ENCODE data around the gene NRF1. TPM values are rescaled to one million over a fixed set of nuclear protein-coding genes. Genes with fewer than 3 reads are reported as not detected.

NRF1 gene
- total and polyA plus RNA-seq, 4 experiments from 2014 or later: 22.8 to 40.0 (median 30.8) TPM

GRCh38 chr7:129690701-129691100 lies 79.2 kb downstream of the NRF1 start:
- intact Hi-C loops (cut with micrococcal nuclease): no loop called here
- no peaks in the 10 kb centered on the region for H3K9me3 Mint-ChIP-seq
- H3K27me3 Mint-ChIP-seq: no peaks in the 10 kb centered on the region
- Histone ChIP-seq H3K9me3 (ENCODE audit: control insufficient read depth in 1 of 2, low read length in 2 of 2) (no peaks in the 10 kb centered on the region), H3K36me3 (ENCODE audit: insufficient read depth, low read length) (peaks cover 19% of the 10 kb centered on the region), H3K27ac (ENCODE audit: low read depth, low read length) (no peak overlapping the region), H3K4me1 (ENCODE audit: insufficient read depth, low read length) (no peaks in the 10 kb centered on the region), H3K4me3 (ENCODE audit: low read length in 2 of 2) (no peak overlapping the region), H3K27me3 (ENCODE audit: insufficient read depth, low read length) (no peaks in the 10 kb centered on the region)
- ChIA-PET POLR2A (ENCODE audit: partially characterized antibody) (no interaction called here), CTCF (ENCODE audit: partially characterized antibody) (no interaction called here)
- DNase-seq: no peak
- peaks cover 0 to 9% (median 2%) of the 10 kb centered on the region in 4 donors for H3K4me1 Mint-ChIP-seq
- peaks cover 26 to 48% of the 10 kb centered on the region in 2 donors for H3K36me3 Mint-ChIP-seq
- H3K27ac Mint-ChIP-seq: no peak overlapping the region
- no peak overlapping the region for H3K4me3 Mint-ChIP-seq

- POLR2A ChIA-PET (ENCODE audit: partially characterized antibody): no interaction called here
- Mint-ChIP-seq H3K9me3 (no peaks in the 10 kb centered on the region), H3K27me3 (no peaks in the 10 kb centered on the region)
These were observed 87.2 kb downstream of the NRF1 start for GRCh38 chr7:129698516-129699418.

GRCh38 chr7:129702316-129702715 lies 90.8 kb downstream of the NRF1 start:
- no peak overlapping the region for H3K4me3 ChIP-seq (ENCODE audit: low read length in 2 of 2)
- no peak overlapping the region for H3K4me3 Mint-ChIP-seq
- peak overlapping the region in 2 of 7 donors; percentile 23 to 29 for H3K27ac Mint-ChIP-seq
- no peak for DNase-seq
- H3K4me1 Mint-ChIP-seq: peaks cover 12 to 22% (median 16%) of the 10 kb centered on the region in 4 donors
- peaks cover 12 to 33% of the 10 kb centered on the region in 2 donors for H3K36me3 Mint-ChIP-seq
- CTCF ChIA-PET (ENCODE audit: partially characterized antibody): no interaction called here
- POLR2A ChIA-PET (ENCODE audit: partially characterized antibody): no interaction called here
- no peaks in the 10 kb centered on the region for H3K9me3 ChIP-seq (ENCODE audit: control insufficient read depth in 1 of 2, low read length in 2 of 2)
- H3K27me3 Mint-ChIP-seq: no peaks in the 10 kb centered on the region
- no peaks in the 10 kb centered on the region for H3K27me3 ChIP-seq (ENCODE audit: insufficient read depth, low read length)
- intact Hi-C loops (cut with micrococcal nuclease): no loop called here
- H3K9me3 Mint-ChIP-seq: no peaks in the 10 kb centered on the region
- H3K27ac ChIP-seq (ENCODE audit: low read depth, low read length): no peak overlapping the region
- peaks cover 4% of the 10 kb centered on the region for H3K4me1 ChIP-seq (ENCODE audit: insufficient read depth, low read length)
- no peaks in the 10 kb centered on the region for H3K36me3 ChIP-seq (ENCODE audit: insufficient read depth, low read length)

More at GRCh38 chr7:129698516-129699418, 87.2 kb downstream of the NRF1 start:
- CTCF ChIA-PET (ENCODE audit: partially characterized antibody): no interaction called here
- no peak overlapping the region for H3K4me3 ChIP-seq (ENCODE audit: low read length in 2 of 2)
- DNase-seq: no peak
- no peak overlapping the region for H3K27ac ChIP-seq (ENCODE audit: low read depth, low read length)
- H3K27ac Mint-ChIP-seq: no peak overlapping the region
- H3K4me3 Mint-ChIP-seq: no peak overlapping the region
- peaks cover 8 to 34% of the 10 kb centered on the region in 2 donors for H3K36me3 Mint-ChIP-seq
- no peaks in the 10 kb centered on the region for H3K9me3 ChIP-seq (ENCODE audit: control insufficient read depth in 1 of 2, low read length in 2 of 2)
- no peaks in the 10 kb centered on the region for H3K4me1 ChIP-seq (ENCODE audit: insufficient read depth, low read length)
- peaks cover 0 to 4% (median 3%) of the 10 kb centered on the region in 4 donors for H3K4me1 Mint-ChIP-seq
- H3K27me3 ChIP-seq (ENCODE audit: insufficient read depth, low read length): no peaks in the 10 kb centered on the region
- intact Hi-C loops (cut with micrococcal nuclease): no loop called here
- peaks cover 12% of the 10 kb centered on the region for H3K36me3 ChIP-seq (ENCODE audit: insufficient read depth, low read length)

DNA sequence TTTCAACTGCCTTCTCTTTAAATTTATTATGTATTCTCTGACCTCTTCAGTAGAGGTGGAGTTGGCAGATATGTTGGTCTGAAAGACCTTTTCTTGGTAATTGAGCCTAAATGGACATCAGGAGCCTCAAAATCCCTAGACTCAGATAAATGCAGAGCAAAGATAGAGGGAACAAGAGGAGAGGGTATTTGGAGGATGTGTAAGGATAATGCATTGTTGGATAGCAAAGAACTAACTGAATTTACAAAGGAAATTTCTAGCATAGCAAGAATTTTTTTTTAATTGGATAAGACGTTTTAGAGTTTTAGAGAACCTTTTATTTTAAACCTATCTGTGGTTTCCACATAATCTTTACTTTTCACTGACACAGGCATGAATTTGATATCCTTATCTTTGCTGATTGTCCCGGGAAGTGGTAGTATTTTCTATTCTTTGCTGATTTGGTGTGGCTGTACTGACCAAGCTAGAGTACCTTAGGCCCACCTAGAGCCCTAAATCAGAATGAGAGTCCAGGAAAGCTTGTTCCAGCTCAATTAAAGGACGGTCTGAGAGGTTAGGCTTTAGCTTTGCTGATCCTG lies 91.3 kb downstream of the NRF1 start:
- intact Hi-C loops (cut with micrococcal nuclease): no loop called here
- H3K27me3 ChIP-seq (ENCODE audit: insufficient read depth, low read length): no peaks in the 10 kb centered on the region
- H3K9me3 ChIP-seq (ENCODE audit: control insufficient read depth in 1 of 2, low read length in 2 of 2): no peaks in the 10 kb centered on the region
- H3K27ac ChIP-seq (ENCODE audit: low read depth, low read length): no peak overlapping the region
- ChIA-PET POLR2A (ENCODE audit: partially characterized antibody) (interaction anchor here (0.6 kb wide), 1 partner anchor 58 kb away, joined by 3 read pairs; no protein-coding TSS in a partner anchor), CTCF (ENCODE audit: partially characterized antibody) (no interaction called here)
- Mint-ChIP-seq H3K4me3 (no peak overlapping the region), H3K27ac (peak overlapping the region in 1 of 7 donors; percentile 48), H3K27me3 (no peaks in the 10 kb centered on the region), H3K4me1 (peaks cover 16 to 28% (median 21%) of the 10 kb centered on the region in 4 donors), H3K9me3 (no peaks in the 10 kb centered on the region), H3K36me3 (peaks cover 11 to 35% of the 10 kb centered on the region in 2 donors)
- no peak overlapping the region for H3K4me3 ChIP-seq (ENCODE audit: low read length in 2 of 2)
- DNase-seq: no peak
- H3K36me3 ChIP-seq (ENCODE audit: insufficient read depth, low read length): no peaks in the 10 kb centered on the region
- peaks cover 8% of the 10 kb centered on the region for H3K4me1 ChIP-seq (ENCODE audit: insufficient read depth, low read length)

GRCh38 chr7:129703751-129704150 lies 92.2 kb downstream of the NRF1 start:
- peaks cover 9 to 40% of the 10 kb centered on the region in 2 donors for H3K36me3 Mint-ChIP-seq
- POLR2A ChIA-PET (ENCODE audit: partially characterized antibody): interaction anchor here (0.6 kb wide), 1 partner anchor 57 kb away, joined by 3 read pairs; no protein-coding TSS in a partner anchor
- Histone ChIP-seq H3K27me3 (ENCODE audit: insufficient read depth, low read length) (no peaks in the 10 kb centered on the region), H3K4me1 (ENCODE audit: insufficient read depth, low read length) (peaks cover 15% of the 10 kb centered on the region), H3K9me3 (ENCODE audit: control insufficient read depth in 1 of 2, low read length in 2 of 2) (no peaks in the 10 kb centered on the region), H3K36me3 (ENCODE audit: insufficient read depth, low read length) (no peaks in the 10 kb centered on the region), H3K27ac (ENCODE audit: low read depth, low read length) (no peak overlapping the region), H3K4me3 (ENCODE audit: low read length in 2 of 2) (no peak overlapping the region)
- H3K9me3 Mint-ChIP-seq: no peaks in the 10 kb centered on the region
- H3K4me3 Mint-ChIP-seq: no peak overlapping the region
- intact Hi-C loops (cut with micrococcal nuclease): no loop called here
- no peaks in the 10 kb centered on the region for H3K27me3 Mint-ChIP-seq
- DNase-seq: no peak
- CTCF ChIA-PET (ENCODE audit: partially characterized antibody): interaction anchor here (0.6 kb wide), 1 partner anchor 15 kb away, joined by 3 read pairs; no protein-coding TSS in a partner anchor
- no peak overlapping the region for H3K27ac Mint-ChIP-seq
- H3K4me1 Mint-ChIP-seq: peaks cover 19 to 32% (median 26%) of the 10 kb centered on the region in 4 donors

DNA sequence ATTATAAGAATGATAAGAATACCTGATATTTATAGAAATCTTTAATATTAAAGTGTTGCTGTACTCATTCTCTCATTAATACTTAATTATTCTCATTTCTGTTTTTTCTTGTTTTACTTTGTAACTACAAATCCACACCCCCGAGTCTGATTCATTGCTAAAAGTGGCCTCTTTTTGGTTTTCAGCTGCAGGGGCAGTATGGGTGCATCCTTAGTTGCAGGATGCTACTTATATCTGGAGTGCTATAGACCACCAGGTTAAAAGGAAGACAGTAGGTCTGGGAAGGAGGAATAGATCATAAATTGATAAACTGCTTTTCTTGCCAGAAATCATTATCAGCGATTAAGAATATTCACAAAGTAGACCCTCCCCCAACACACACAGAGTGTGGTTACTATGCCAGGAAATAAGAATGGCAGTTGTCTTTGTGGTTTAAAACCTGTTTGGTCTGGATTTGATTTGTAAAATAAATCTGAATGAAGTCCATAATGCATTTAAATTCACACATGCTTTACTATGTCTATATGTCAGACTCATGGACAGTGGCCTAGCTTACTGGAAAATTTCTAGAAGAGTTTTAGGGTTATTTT lies 96.5 kb downstream of the NRF1 start:
- DNase-seq: peak in 1 of 5 donors; percentile 2
- ChIA-PET CTCF (ENCODE audit: partially characterized antibody) (no interaction called here), POLR2A (ENCODE audit: partially characterized antibody) (no interaction called here)
- Mint-ChIP-seq H3K9me3 (no peaks in the 10 kb centered on the region), H3K4me3 (peak overlapping the region in 1 of 8 donors; percentile 37), H3K27me3 (no peaks in the 10 kb centered on the region), H3K27ac (peak overlapping the region in 1 of 7 donors; percentile 9), H3K36me3 (peaks cover 40 to 60% of the 10 kb centered on the region in 2 donors), H3K4me1 (peaks cover 17 to 32% (median 24%) of the 10 kb centered on the region in 4 donors)
- peaks cover 30% of the 10 kb centered on the region for H3K36me3 ChIP-seq (ENCODE audit: insufficient read depth, low read length)
- peaks cover 15% of the 10 kb centered on the region for H3K4me1 ChIP-seq (ENCODE audit: insufficient read depth, low read length)
- H3K4me3 ChIP-seq (ENCODE audit: low read length in 2 of 2): no peak overlapping the region
- no peaks in the 10 kb centered on the region for H3K9me3 ChIP-seq (ENCODE audit: control insufficient read depth in 1 of 2, low read length in 2 of 2)
- H3K27me3 ChIP-seq (ENCODE audit: insufficient read depth, low read length): no peaks in the 10 kb centered on the region
- intact Hi-C loops (cut with micrococcal nuclease): no loop called here
- H3K27ac ChIP-seq (ENCODE audit: low read depth, low read length): no peak overlapping the region

DNA sequence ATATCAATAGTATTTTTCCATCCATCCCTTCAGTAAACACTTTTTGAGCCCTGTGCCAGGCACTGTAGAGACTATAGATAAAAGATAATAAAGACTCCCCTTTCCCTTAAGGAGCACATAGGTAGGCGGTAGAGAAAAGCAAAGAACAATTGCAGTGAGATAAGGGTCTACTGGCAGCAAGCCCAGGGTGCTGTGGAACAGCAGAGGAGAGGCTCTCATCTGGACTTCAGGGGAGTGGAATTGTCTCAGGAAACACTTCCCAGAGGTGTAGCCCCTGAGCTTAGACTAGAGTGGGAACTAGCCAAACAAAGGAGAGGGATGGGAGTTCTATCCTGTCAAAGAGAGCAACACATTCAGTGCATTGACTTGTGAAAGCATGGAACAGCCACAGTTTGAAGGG lies 102.0 kb downstream of the NRF1 start:
- no peaks in the 10 kb centered on the region for H3K4me1 ChIP-seq (ENCODE audit: insufficient read depth, low read length)
- peaks cover 66 to 85% of the 10 kb centered on the region in 2 donors for H3K36me3 Mint-ChIP-seq
- H3K4me3 Mint-ChIP-seq: no peak overlapping the region
- H3K4me3 ChIP-seq (ENCODE audit: low read length in 2 of 2): no peak overlapping the region
- intact Hi-C loops (cut with micrococcal nuclease): no loop called here
- ChIA-PET POLR2A (ENCODE audit: partially characterized antibody) (no interaction called here), CTCF (ENCODE audit: partially characterized antibody) (no interaction called here)
- peak overlapping the region in 3 of 7 donors; percentile 10 to 52 (median 29) for H3K27ac Mint-ChIP-seq
- H3K27ac ChIP-seq (ENCODE audit: low read depth, low read length): no peak overlapping the region
- H3K27me3 ChIP-seq (ENCODE audit: insufficient read depth, low read length): no peaks in the 10 kb centered on the region
- H3K9me3 ChIP-seq (ENCODE audit: control insufficient read depth in 1 of 2, low read length in 2 of 2): no peaks in the 10 kb centered on the region
- H3K27me3 Mint-ChIP-seq: no peaks in the 10 kb centered on the region
- H3K36me3 ChIP-seq (ENCODE audit: insufficient read depth, low read length): peaks cover 67% of the 10 kb centered on the region
- no peaks in the 10 kb centered on the region for H3K9me3 Mint-ChIP-seq
- no peaks in the 10 kb centered on the region for H3K4me1 Mint-ChIP-seq
- DNase-seq: no peak
